ENCODE measurements around the gene RNF220.

The RNF220 gene

GRCh38 chr1:44407430-44408211, 2.6 kb downstream of the RNF220 start:
- ATAC-seq (no peak), DNase-seq (peak; percentile 23)

DNA sequence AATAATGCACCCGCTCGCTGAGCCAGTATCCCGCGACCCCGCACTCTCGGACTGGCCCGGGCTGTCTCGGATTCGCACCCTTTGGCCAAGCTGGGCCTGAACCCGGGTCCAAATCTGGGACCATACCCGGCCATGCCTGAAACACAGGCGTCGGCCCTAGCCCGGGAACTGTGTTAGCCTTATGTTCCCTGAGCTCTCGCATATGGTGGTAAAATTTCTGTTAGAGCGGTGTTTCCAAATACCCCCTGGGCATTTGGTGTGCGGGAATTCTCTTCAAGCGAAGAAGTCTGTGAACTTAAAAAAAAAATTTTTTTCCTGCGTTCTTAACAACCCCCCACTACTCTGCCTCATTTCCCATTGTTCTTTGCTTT, 3.1 kb downstream of the RNF220 start:
- DNase-seq (no peak), ATAC-seq (no peak)

- ATAC-seq (no peak), DNase-seq (peak; percentile 14)
Measured at GRCh38 chr1:44408632-44409602, 3.9 kb downstream of the RNF220 start.

GRCh38 chr1:44409757-44410156, 4.7 kb downstream of the RNF220 start:
- no peak for DNase-seq
- ATAC-seq: no peak

DNA sequence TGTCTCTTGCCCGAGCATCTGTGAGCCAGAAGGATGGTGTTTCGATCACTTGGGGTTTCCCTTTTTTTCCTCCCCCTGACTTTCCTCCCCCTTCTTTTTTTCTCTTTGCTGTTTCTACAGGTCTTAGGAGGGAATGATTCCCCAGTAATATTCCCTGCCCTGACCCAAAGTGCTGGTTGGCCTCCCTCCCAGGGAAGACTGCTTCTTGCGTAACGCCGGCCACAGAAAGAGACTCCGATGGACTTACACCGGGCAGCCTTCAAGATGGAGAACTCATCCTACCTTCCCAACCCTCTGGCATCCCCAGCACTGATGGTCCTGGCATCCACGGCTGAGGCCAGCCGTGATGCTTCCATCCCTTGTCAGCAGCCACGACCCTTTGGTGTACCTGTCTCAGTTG, 6.8 kb downstream of the RNF220 start:
- DNase-seq: no peak
- no peak for ATAC-seq

DNA sequence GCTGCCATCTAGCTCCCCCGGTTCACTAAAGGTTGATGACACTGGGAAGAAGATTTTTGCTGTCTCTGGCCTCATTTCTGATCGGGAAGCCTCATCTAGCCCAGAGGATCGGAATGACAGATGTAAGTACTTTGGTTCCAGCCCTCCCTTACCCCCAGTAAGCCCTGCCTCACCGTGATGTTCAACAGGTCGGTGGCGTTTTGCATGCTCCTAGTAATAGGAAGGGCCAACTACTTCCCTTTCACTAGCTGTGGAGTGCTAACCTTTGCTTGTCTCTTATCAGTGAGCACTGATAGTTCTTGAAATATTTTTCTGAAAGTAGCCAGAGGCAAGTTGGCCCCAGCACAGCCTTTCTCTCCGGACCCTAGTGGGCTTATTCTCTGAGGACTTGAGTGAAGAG, 7.5 kb downstream of the RNF220 start:
- ATAC-seq (no peak), DNase-seq (no peak)

DNA sequence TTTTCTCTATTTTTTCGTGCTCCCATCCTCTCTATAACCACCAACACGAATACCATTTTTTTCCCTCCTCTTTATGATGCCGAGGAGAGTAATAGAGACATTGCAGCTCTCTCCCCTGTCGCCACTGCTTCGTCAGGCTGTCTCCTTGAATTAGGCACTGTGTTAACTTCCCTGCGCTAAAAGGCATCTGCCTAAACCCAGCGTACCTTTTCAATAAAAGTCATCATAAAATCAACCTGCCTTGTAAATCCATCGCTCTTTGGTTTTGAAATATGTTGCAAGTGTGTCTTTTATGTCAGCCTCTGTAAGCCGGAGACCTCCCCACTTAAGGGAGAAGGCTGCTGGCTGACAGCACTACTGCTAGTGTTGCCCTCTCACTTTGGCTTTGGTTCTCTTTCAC, 8.7 kb downstream of the RNF220 start:
- ATAC-seq (no peak), DNase-seq (no peak)

DNA sequence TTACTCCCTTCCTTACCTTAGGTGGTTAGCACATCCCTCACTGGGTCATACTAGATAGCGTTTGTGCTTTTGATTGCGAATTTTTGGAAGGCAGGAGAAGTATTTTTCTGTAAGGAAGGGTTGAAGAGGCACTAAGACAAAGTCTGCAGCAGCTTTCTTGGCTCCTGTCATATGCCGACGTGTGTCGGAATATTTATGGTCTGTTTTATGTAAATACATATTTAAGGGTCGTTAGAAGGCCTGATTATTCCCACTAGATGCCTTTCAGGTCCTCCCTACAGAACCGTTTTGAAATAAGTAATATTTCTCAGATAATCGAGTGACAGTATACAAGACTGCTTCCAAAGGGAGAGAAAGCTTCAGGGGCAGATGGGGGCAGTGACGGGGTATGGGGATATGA, 10.0 kb downstream of the RNF220 start:
- DNase-seq (no peak), ATAC-seq (no peak)

DNA sequence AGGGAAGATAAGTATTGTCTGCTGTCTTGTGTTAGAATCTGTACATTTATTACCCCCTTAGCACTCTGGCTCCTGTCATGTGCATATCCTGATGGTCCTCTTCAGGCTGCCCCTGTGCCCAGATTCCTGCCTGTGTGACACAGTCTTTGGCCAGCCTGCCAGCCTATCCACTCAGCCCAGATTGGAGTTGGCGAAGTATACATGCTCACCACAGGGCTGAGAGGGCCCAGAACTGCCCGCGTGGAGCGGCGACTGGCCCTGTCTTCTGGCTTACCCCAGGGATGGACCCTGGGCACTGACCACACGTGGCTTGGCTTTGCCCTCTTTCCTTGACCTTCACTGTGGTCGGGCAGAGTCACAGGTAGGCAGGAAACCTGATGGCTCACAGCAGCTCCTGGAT, 11.4 kb downstream of the RNF220 start:
- DNase-seq: no peak
- no peak for ATAC-seq

- no peak for ATAC-seq
Measured at GRCh38 chr1:44417351-44418021, 12.4 kb downstream of the RNF220 start.

DNA sequence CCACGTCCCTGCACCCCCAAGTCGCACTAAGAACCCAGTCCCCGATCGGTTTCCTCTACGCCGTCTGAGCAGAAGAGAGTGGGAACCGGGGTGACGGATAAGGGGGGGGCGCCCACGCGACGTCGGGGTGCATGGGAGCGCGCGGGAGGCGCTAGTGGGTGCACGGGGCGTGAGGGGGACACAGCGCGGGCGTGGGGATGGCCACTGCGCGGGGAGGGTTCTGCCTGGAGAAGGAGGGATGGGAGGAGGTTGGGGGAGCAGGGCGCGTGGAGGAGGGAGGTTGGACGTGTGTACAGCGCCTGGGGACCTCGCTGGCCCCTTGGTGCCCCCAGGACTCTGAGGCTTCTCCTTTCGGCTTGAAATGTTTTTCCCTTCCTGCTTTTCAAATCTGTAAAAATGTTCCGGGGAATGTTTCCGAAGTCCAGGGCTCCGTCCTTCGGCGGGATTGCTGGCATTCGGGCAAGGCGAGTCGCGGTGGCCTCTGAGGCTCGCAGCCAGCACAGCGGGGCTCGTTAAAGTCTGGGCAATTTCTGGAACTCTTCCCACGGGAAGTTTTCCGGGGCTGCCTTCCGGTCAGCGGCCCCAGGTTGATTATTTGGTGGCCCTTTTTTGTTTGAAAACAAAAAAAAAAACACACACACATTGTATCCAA, 13.1 kb downstream of the RNF220 start:
- peak; percentile 36 for ATAC-seq
- DNase-seq: no peak

More at GRCh38 chr1:44417351-44418021, 12.4 kb downstream of the RNF220 start:
- DNase-seq: peak; percentile 12

GRCh38 chr1:44419901-44420300, 14.8 kb downstream of the RNF220 start:
- ATAC-seq (no peak), DNase-seq (no peak)

DNA sequence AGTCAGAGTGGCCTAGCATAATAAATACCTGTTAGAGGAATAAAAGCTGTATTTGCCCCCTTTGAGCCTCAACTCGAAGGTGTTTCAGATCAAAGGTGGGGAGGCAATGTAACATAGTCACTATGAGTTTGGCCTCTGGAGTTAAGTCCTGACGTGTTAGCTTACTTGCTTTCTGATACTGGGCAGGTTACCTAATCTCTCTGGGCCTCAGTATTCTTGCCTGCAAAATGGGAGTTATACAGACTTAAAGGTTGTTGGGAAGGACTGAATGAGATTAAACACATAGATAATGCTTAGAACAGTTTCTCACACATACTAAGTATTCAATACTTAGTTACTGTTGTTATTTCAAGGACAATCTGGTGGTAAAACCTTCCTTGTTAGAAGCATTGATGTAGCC, 15.5 kb downstream of the RNF220 start:
- no peak for DNase-seq

GRCh38 chr1:44421446-44421884, 16.4 kb downstream of the RNF220 start:
- no peak for ATAC-seq
- DNase-seq: no peak

More for the DNA sequence above, 15.5 kb downstream of the RNF220 start:
- ATAC-seq: no peak

DNA sequence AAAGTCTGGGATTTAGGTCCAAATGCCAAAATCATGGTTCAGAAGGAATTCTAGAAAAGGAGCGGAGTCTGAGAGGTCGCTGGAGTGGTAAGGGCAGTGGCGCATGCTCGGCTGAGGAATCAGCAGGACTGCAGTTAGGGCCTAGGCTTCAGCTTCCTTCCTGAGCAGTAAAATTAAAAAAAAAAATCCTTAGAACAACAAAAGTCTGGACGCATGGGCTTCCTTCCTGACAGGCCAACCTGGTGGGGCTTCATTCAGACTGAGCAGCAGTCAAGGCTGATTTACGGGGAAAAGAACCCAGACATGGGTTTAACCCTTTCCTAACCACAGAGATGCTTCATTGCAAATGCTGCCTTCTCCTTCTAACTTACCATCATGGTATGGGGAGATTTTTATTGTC, 17.1 kb downstream of the RNF220 start:
- ATAC-seq: no peak
- DNase-seq: no peak

GRCh38 chr1:44423591-44424537, 18.8 kb downstream of the RNF220 start:
- no peak for ATAC-seq
- no peak for DNase-seq

GRCh38 chr1:44424747-44425146, 19.7 kb downstream of the RNF220 start:
- DNase-seq (no peak), ATAC-seq (no peak)

DNA sequence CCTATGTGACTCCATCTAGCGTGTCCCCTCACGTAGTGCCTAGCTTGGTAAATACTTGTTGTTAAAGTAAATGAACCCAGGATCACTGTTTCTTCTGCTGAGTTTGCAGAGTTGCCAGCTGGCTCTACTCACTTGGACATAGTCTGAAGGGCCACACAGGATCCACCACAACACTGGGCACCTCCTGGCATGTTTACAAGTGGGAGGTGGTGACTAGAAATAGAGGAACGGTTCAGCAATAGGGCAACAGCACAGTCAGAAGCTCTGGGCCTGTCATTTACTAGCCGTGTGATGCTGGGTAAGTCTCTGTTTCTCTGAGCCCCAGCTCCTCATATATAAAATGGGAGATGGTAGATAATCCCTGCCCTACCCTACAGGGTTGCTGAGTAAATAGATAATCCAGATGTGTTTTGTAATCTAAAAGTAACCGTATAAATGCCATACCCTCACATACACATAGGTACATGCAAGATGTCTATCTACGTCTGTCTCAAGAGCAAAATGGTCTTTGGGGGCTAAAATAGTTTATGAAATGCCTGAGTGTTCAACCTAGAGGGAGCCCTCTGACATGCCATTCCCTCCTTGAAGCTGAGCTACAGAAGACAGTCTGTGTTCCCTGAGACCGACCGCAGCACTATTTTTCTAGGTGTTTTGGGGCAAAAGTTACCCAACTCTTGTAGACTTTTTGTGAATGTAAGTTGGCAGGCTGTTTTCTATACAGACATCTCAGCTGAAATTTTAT, 20.5 kb downstream of the RNF220 start:
- ATAC-seq (no peak), DNase-seq (no peak)

DNA sequence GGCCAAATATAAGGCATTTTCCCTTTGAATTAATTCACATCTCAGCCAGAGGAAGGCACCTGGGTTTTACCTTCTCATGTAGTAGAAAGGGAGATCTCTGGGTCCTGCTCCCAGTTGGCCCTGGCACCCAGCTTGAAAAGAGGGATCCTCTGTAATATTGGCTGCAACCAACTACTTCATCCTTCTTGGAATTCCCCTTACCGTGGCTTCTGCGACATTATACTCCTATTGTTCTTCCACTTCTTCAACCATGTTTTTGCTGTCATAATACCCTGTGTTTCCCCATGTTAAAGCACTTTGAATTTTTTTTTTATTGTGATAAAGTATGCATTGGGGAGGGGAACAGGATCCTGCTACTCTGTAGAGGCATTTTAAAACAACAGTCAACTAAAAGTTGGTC, 26.8 kb downstream of the RNF220 start:
- ATAC-seq (no peak), DNase-seq (no peak)

DNA sequence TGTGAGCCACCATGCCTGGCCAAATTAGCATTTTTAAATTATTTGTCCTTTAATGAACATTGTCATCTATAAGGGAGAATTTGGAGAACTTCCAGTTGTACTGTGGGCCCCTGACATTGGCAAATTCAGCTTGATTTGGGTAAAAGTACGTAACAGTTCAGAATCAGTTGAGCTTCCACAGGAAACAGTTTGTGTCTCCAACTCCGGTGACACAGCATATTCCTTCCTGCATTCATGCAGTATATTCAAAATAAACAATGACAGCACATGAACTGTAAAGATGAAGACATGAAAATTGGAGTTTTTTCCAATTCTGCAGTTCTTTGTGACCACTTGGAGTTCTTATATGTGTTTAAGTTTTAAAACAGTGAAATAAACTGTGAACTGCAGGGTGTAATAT, 28.2 kb downstream of the RNF220 start:
- ATAC-seq (no peak), DNase-seq (no peak)

All from stimulated activated naive CD8-positive, alpha-beta T cell treated with anti-CD3 and anti-CD28 coated beads, Interleukin-15, Interleukin-2, amounts not matched to agents 100 U/mL and 50 U/mL, for 24 hours (primary cell).